B cell (primary cell): Measurements from ENCODE around the gene LDHAL6B. TPM values are rescaled to one million over a fixed set of nuclear protein-coding genes. Genes with fewer than 3 reads are reported as not detected.
A peak's percentile ranks its signal among the peaks of the same experiment; 100 is the strongest.

ENCODE experiments used
- ATAC-seq: fragments of 200-7000 bp; cut with Tn5 transposase; one replicate; pipeline ENCODE4 v1.10.0; 2021; ENCODE audit warnings: low read depth, mild to moderate bottlenecking, moderate number of reproducible peaks, moderate library complexity
- CTCF ChIA-PET: fragments of 350-600 bp; sonication (Branson Sonifier 250); formaldehyde crosslinking; loops from one replicate; lab custom pipeline; 2021; ENCODE audit warnings: antibody characterized with exemption, inconsistent platforms; lab: Charles Lee
- POLR2A ChIA-PET: fragments of 350-600 bp; sonication (Branson Sonifier 250); formaldehyde crosslinking; loops from one replicate; lab custom pipeline; 2021; ENCODE audit warnings: antibody characterized with exemption; lab: Charles Lee
- DNase-seq: peaks from one replicate; pipeline ENCODE4 v3.0.0; 2013
- H2AFZ ChIP-seq: 2 replicates; pipeline ENCODE4 v1.6.1; 2012; ENCODE audit warnings: mild to moderate bottlenecking, low read depth, low read length; ENCODE audit not compliant: insufficient read depth, poor library complexity, severe bottlenecking
- H3K27ac ChIP-seq, 2 donors: 1 replicate in 1 of 2; 2 replicates in 1 of 2; pipeline ENCODE4 v1.5.1; 2012 to 2013; ENCODE audit warnings: low read length in 2 of 2, mild to moderate bottlenecking in 2 of 2, moderate library complexity in 1 of 2
- H3K27me3 ChIP-seq, 4 experiments: fragments of 200-600 bp in 1 of 4; sonication (generic) in 1 of 4; replicated peaks in 1 of 4; 1 replicate in 2 of 4; 2 replicates in 2 of 4; pipeline versions ENCODE4 v1.6.1 to v1.7.0; 2013 to 2016; ENCODE audit warnings: low read length in 3 of 4, mild to moderate bottlenecking in 2 of 4, mixed read lengths in 1 of 4, moderate library complexity in 1 of 4; ENCODE audit not compliant: insufficient read depth in 4 of 4, control insufficient read depth in 3 of 4; ENCODE audit errors: control extremely low read depth in 1 of 4
- H3K36me3 ChIP-seq, 2 experiments: replicated peaks in 1 of 2; 1 replicate in 1 of 2; 2 replicates in 1 of 2; pipeline versions ENCODE4 v1.6.1 to v1.7.1; 2013; ENCODE audit warnings: low read length in 1 of 2; ENCODE audit not compliant: insufficient read depth in 2 of 2, control insufficient read depth in 1 of 2; ENCODE audit errors: control extremely low read depth in 1 of 2, extremely low read depth in 1 of 2
- H3K4me1 ChIP-seq, 2 donors: fragments of 200-600 bp in 1 of 2; sonication (generic) in 1 of 2; 1 replicate in 1 of 2; 2 replicates in 1 of 2; pipeline versions ENCODE4 v1.5.1 to v1.6.1; 2013 to 2017; ENCODE audit warnings: low read length in 2 of 2; ENCODE audit not compliant: control insufficient read depth in 2 of 2, insufficient read depth in 2 of 2
- H3K4me2 ChIP-seq: replicated peaks from 2 replicates; pipeline ENCODE3; 2012; ENCODE audit warnings: mild to moderate bottlenecking, low read depth, low read length; ENCODE audit not compliant: poor library complexity, severe bottlenecking
- H3K4me3 ChIP-seq, 5 experiments: fragments of 200-600 bp in 1 of 5; sonication (generic) in 1 of 5; 1 replicate in 3 of 5; 2 replicates in 2 of 5; pipeline versions ENCODE4 v1.5.1 to v1.7.0; 2011 to 2016; ENCODE audit warnings: low read length in 4 of 5, mild to moderate bottlenecking in 4 of 5, low read depth in 2 of 5, control low read depth in 1 of 5, moderate library complexity in 1 of 5; ENCODE audit not compliant: insufficient read depth in 1 of 5; ENCODE audit errors: control extremely low read depth in 1 of 5, extremely low read depth in 1 of 5
- H3K79me2 ChIP-seq: fragments of 200-600 bp; sonication (generic); one replicate; pipeline ENCODE4 v1.6.0; 2016; ENCODE audit warnings: low read length; ENCODE audit not compliant: control insufficient read depth, insufficient read depth
- H3K9ac ChIP-seq: fragments of 200-600 bp; sonication (generic); 2 replicates; pipeline ENCODE4 v1.6.1; 2017; ENCODE audit warnings: mild to moderate bottlenecking, low read length, moderate library complexity
- H3K9me3 ChIP-seq, 3 donors: one replicate each; pipeline versions ENCODE4 v1.6.1 to v1.7.1; 2013; ENCODE audit warnings: low read length in 2 of 3; ENCODE audit not compliant: control insufficient read depth in 2 of 3, insufficient read depth in 1 of 3; ENCODE audit errors: control extremely low read depth in 1 of 3
- H4K20me1 ChIP-seq: 2 replicates; pipeline ENCODE4 v1.6.0; 2012; ENCODE audit warnings: mild to moderate bottlenecking, low read length; ENCODE audit not compliant: insufficient read depth, control insufficient read depth, poor library complexity, severe bottlenecking
- H3K27ac Mint-ChIP-seq: one replicate; pipeline ENCODE4 v1.8.0; 2021; ENCODE audit warnings: mixed read lengths
- H3K27me3 Mint-ChIP-seq: one replicate; pipeline ENCODE4 v1.8.0; 2021; ENCODE audit warnings: mixed read lengths
- H3K4me1 Mint-ChIP-seq: one replicate; pipeline ENCODE4 v1.8.0; 2021; ENCODE audit warnings: mixed read lengths
- H3K4me3 Mint-ChIP-seq: one replicate; pipeline ENCODE4 v1.8.0; 2021; ENCODE audit warnings: mixed read lengths
- H3K9me3 Mint-ChIP-seq: one replicate; pipeline ENCODE4 v1.8.0; 2022; ENCODE audit warnings: mixed read lengths; ENCODE audit not compliant: insufficient read depth
- CTCF ChIP-seq: fragments of 200-600 bp; IDR thresholded peaks from one replicate; pipeline ENCODE4 v1.8.0; 2022; ENCODE audit warnings: antibody characterized with exemption, mild to moderate bottlenecking
- EZH2 ChIP-seq: IDR thresholded peaks from 2 replicates; pipeline ENCODE4 v1.6.1; 2012; ENCODE audit warnings: borderline replicate concordance, low read depth, mild to moderate bottlenecking, moderate library complexity, low read length; ENCODE audit not compliant: insufficient read depth, poor library complexity, severe bottlenecking
- WGBS: methylation state at CpG from one replicate; pipeline ENCODE4 v1.1.5; 2013; ENCODE audit warnings: missing lambda C conversion rate; ENCODE audit not compliant: insufficient coverage; 5-methylcytosine and 5-hydroxymethylcytosine counted together
- intact Hi-C: fragments of 100-400 bp; cut with micrococcal nuclease; formaldehyde crosslinking; loops from one replicate; pipeline ENCODE4 v1.10.0; 2022
- polyA plus RNA-seq: library from polyadenylated mRNA; depleted of rRNA; stranded (reverse); fragments of >200 nt; gene quantifications from 2 replicates; pipeline ENCODE4 v1.2.3, GENCODE V29; 2012
- total RNA-seq, 2 donors: library from RNA; stranded (reverse); fragments of 120-200 nt in 1 of 2; gene quantifications; 1 replicate in 1 of 2; 2 replicates in 1 of 2; pipeline versions ENCODE4 v1.2.3 to v1.2.4, GENCODE V29; 2013 to 2022

The LDHAL6B gene
- total and polyA plus RNA-seq, 2 donors (not counting 1 experiment from before 2014, with no cell fraction given), result not detected

GRCh38 chr15:59176653-59177316 is 29.9 kb upstream of the LDHAL6B start:
- Histone ChIP-seq H4K20me1 (no peaks in the 10 kb centered on the region), H3K4me2 (no peak overlapping the region), H3K27ac (peak overlapping the region in 1 of 2 donors; percentile 27), H3K27me3 (no peaks in the 10 kb centered on the region), H3K9me3 (peaks cover 0 to 4% (median 4%) of the 10 kb centered on the region in 3 donors), H3K4me3 (no peak overlapping the region), H3K36me3 (peaks cover 5 to 48% of the 10 kb centered on the region in 2 experiments), H3K79me2 (no peaks in the 10 kb centered on the region), H3K4me1 (no peaks in the 10 kb centered on the region), H3K9ac (no peak overlapping the region), H2AFZ (no peak overlapping the region)
- no peak overlapping the region for H3K4me3 Mint-ChIP-seq
- WGBS, result 74% methylated on average over 4 of the region's 9 CpGs
- DNase-seq, result no peak
- no peak for ATAC-seq
- POLR2A ChIA-PET, result no interaction called here
- intact Hi-C loops, result loop anchor here (5.0 kb wide), 1 partner anchor 61 kb away; no protein-coding TSS in a partner anchor
- TF ChIP-seq CTCF, result no peak
- TF ChIP-seq EZH2, result no peak
- H3K9me3 Mint-ChIP-seq, result peaks cover 4% of the 10 kb centered on the region
- peak overlapping the region; percentile 2 for H3K27ac Mint-ChIP-seq
- no peaks in the 10 kb centered on the region for H3K27me3 Mint-ChIP-seq
- CTCF ChIA-PET, result interaction anchor here (1.3 to 3.5 kb wide), 3 partner anchors 236 to 352 kb away, joined by 5 to 14 read pairs (median 13); no protein-coding TSS in a partner anchor
- H3K4me1 Mint-ChIP-seq, result peaks cover 7% of the 10 kb centered on the region

GRCh38 chr15:59177317-59177660 is 29.4 kb upstream of the LDHAL6B start:
- H3K27ac Mint-ChIP-seq, result no peak overlapping the region
- no peak for TF ChIP-seq EZH2
- no peak for TF ChIP-seq CTCF
- peaks cover 4 to 6% (median 4%) of the 10 kb centered on the region in 3 donors for H3K9me3 ChIP-seq
- no peak overlapping the region for H2AFZ ChIP-seq
- CTCF ChIA-PET, result interaction anchor here (1.3 to 3.5 kb wide), 4 partner anchors 70 to 352 kb away, joined by 4 to 14 read pairs (median 9); no protein-coding TSS in a partner anchor
- H3K4me2 ChIP-seq, result no peak overlapping the region
- no peak overlapping the region for H3K4me3 ChIP-seq
- POLR2A ChIA-PET, result no interaction called here
- DNase-seq, result no peak
- no peak overlapping the region for H3K4me3 Mint-ChIP-seq
- H3K4me1 Mint-ChIP-seq, result peaks cover 7% of the 10 kb centered on the region
- H3K4me1 ChIP-seq, result no peaks in the 10 kb centered on the region
- H3K27ac ChIP-seq, result peak overlapping the region in 1 of 2 donors; percentile 27
- peaks cover 4% of the 10 kb centered on the region for H3K9me3 Mint-ChIP-seq
- no peaks in the 10 kb centered on the region for H4K20me1 ChIP-seq
- no peak for ATAC-seq
- H3K27me3 ChIP-seq, result no peaks in the 10 kb centered on the region
- H3K27me3 Mint-ChIP-seq, result no peaks in the 10 kb centered on the region
- 100% methylated on average over 2 of the region's 4 CpGs for WGBS
- no peaks in the 10 kb centered on the region for H3K79me2 ChIP-seq
- peaks cover 5 to 47% of the 10 kb centered on the region in 2 experiments for H3K36me3 ChIP-seq
- H3K9ac ChIP-seq, result no peak overlapping the region
- intact Hi-C loops, result loop anchor here (5.0 kb wide), 1 partner anchor 60 kb away; no protein-coding TSS in a partner anchor
